Right lobe of liver (tissue), 6 donors: ENCODE results near the gene C1QTNF4. TPM values are rescaled to one million over a fixed set of nuclear protein-coding genes. Genes with fewer than 3 reads are reported as not detected.
"Not testable (repeated sequence)": the region's sequence is repeated elsewhere in the genome, so short reads cannot be mapped to it uniquely, and the experiment has no call there.

Experiments
- ATAC-seq, 4 donors: fragments of 200-7000 bp; cut with Tn5 transposase; one replicate each; pipeline ENCODE4 v1.9.1; 2020; ENCODE audit warnings: mild to moderate bottlenecking in 4 of 4, moderate library complexity in 4 of 4
- DNase-seq, 3 donors: peaks; one replicate each; pipeline ENCODE4 v3.0.0-alpha.2; 2020
- H3K27ac ChIP-seq, 3 donors: fragments of 200-600 bp; one replicate each; pipeline ENCODE4 v1.8.0; 2022
- H3K27me3 ChIP-seq, 2 donors: fragments of 200-600 bp; one replicate each; pipeline ENCODE4 v1.8.0; 2022
- H3K36me3 ChIP-seq, 4 donors: fragments of 200-600 bp; sonication (generic) in 1 of 4; one replicate each; pipeline versions ENCODE4 v1.5.1 to v1.8.0; 2017 to 2022; ENCODE audit warnings: control low read depth in 1 of 4
- H3K4me1 ChIP-seq, 4 donors: fragments of 200-600 bp; sonication (generic) in 1 of 4; one replicate each; pipeline versions ENCODE4 v1.5.1 to v1.8.0; 2017 to 2022; ENCODE audit warnings: control low read depth in 1 of 4
- H3K4me3 ChIP-seq, 3 donors: fragments of 200-600 bp; one replicate each; pipeline ENCODE4 v1.8.0; 2022
- H3K9me3 ChIP-seq, 4 donors: fragments of 200-600 bp; sonication (generic) in 1 of 4; one replicate each; pipeline versions ENCODE4 v1.5.1 to v1.8.0; 2017 to 2022; ENCODE audit warnings: control low read depth in 1 of 4
- POLR2A ChIP-seq: fragments of 450-650 bp; IDR thresholded peaks from one replicate; pipeline ENCODE4 v1.6.1; 2017; ENCODE audit warnings: antibody characterized with exemption, mild to moderate bottlenecking
- WGBS: methylation state at CpG from one replicate; pipeline ENCODE4 v1.1.6; 2018; ENCODE audit warnings: low coverage, low lambda C conversion rate; ENCODE audit not compliant: insufficient coverage; ENCODE audit errors: missing lambda C conversion rate; 5-methylcytosine and 5-hydroxymethylcytosine counted together
- intact Hi-C, 2 donors: fragments of 100-400 bp; cut with DNase I; formaldehyde crosslinking; loops; one replicate each; pipeline versions ENCODE4 v1.11.2 to v1.14.1; 2022
- long read RNA-seq: library from polyadenylated mRNA; unstranded; transcript quantifications from one replicate; pipeline ENCODE4 v2.0.0, GENCODE V29; 2019
- total RNA-seq, 6 experiments: library from RNA; depleted of rRNA in 2 of 6; stranded (reverse); fragments of >200 nt in 2 of 6; fragmentation: NEBNext Ultra II Directional in 3 of 6; extraction: Animal tissue kit (Norgen Biotek cat#: 25700) in 3 of 6; gene quantifications; one replicate each; pipeline versions ENCODE4 v1.1.0 to v1.2.4, GENCODE V29; 2016 to 2023
- TF ChIP-seq, protein P1 (sequence below), 4 donors: fragments of 200-600 bp in 3 of 4; fragments of 450-650 bp in 1 of 4; IDR thresholded peaks; one replicate each; pipeline versions ENCODE4 v1.5.1 to v1.8.0; 2016 to 2022; ENCODE audit warnings: antibody characterized with exemption in 4 of 4, mild to moderate bottlenecking in 2 of 4
- donor health status: DM: no; HTN: yes; CAD: no.
- donor health status: DM: no; HTN: no; CAD: no.
- donor health status: DM: no; HTN: no; CAD: no.
- donor health status: DM: no; HTN: yes; CAD: no.
- donor health status: DM: no; HTN: yes; CAD: no.

C1QTNF4 gene
- total RNA-seq = under 1 TPM in 3 of 6 experiments, not detected in 3; 0.21 to 0.44 (median 0.26) TPM
- long read RNA-seq = 0 reads

- intact Hi-C loops = no loop called here
- ATAC-seq (peak in 1 of 4 donors; percentile 21), DNase-seq (no peak)
- TF ChIP-seq, protein P1, sequence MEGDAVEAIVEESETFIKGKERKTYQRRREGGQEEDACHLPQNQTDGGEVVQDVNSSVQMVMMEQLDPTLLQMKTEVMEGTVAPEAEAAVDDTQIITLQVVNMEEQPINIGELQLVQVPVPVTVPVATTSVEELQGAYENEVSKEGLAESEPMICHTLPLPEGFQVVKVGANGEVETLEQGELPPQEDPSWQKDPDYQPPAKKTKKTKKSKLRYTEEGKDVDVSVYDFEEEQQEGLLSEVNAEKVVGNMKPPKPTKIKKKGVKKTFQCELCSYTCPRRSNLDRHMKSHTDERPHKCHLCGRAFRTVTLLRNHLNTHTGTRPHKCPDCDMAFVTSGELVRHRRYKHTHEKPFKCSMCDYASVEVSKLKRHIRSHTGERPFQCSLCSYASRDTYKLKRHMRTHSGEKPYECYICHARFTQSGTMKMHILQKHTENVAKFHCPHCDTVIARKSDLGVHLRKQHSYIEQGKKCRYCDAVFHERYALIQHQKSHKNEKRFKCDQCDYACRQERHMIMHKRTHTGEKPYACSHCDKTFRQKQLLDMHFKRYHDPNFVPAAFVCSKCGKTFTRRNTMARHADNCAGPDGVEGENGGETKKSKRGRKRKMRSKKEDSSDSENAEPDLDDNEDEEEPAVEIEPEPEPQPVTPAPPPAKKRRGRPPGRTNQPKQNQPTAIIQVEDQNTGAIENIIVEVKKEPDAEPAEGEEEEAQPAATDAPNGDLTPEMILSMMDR (IDR thresholded peaks at IDR 0.05) = no peak
- TF ChIP-seq POLR2A = no peak
- Histone ChIP-seq H3K27me3 (peaks cover 0 to 9% of the 10 kb centered on the region in 2 donors), H3K4me1 (peaks cover 0 to 3% (median 0%) of the 10 kb centered on the region in 4 donors), H3K9me3 (no peaks in the 10 kb centered on the region), H3K36me3 (no peaks in the 10 kb centered on the region), H3K4me3 (no peak within 1 kb of the TSS), H3K27ac (no peak within 1 kb of the TSS)
- WGBS = 11% methylated on average over 19 of the region's 48 CpGs
These were observed at the start of gene C1QTNF4 for GRCh38 chr11:47593934-47594855. Gene C1QTNF4 (minus strand): TSS chr11:47594411. CDS start chr11:47590810, 3,601 bp downstream.

DNA sequence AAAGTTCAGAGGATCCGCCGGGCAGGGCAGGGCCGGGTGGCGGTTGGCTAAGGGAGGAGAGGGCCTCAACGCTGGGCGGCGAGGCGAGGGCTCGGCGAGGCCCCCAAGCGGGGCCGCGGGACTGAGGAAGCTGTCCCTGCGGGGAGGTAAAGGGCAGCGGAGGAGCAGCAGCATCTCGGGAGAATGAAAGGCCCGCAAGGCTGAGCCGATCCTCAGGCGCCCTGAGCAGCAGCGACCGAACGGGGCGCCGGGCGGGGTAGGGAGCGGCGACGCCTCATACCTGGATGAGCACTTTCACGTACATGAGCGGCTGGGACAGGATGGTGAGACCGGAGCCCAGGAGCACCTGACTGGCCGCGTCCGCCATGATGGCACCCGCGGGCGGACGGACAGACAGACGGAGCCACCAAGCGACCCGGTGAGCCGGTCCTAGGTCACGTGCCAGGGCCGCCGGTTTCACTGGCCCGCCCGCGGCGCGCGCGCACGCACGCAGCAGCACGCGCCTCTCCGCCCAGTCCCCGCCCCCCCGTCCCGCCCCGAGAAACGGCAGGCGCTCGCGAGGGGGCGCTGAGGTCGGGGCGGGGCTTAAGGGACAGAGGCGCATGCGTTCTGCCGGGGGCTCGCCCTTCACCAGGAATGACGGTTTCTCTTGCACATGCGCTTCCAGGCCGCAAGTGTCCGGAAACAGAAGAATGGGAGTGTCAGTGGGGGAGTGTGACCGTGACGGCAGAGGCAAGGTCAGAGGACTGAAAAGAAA lies 48.1 kb upstream of the C1QTNF4 start, which contains the start of gene MTCH2:
Gene MTCH2 (minus strand): TSS at position 461 of the 757 bp plus-strand sequence. CDS start 94 bp downstream, at position 367.
- H3K27me3 ChIP-seq = no peaks in the 10 kb centered on the region
- peak within 1 kb of the TSS; percentile 96 to 99 (median 98) for H3K27ac ChIP-seq
- peaks cover 0 to 24% (median 12%) of the 10 kb centered on the region in 4 donors for H3K36me3 ChIP-seq
- peak within 1 kb of the TSS; percentile 83 to 99 (median 98) for H3K4me3 ChIP-seq
- H3K4me1 ChIP-seq = peaks cover 0 to 25% (median 7%) of the 10 kb centered on the region in 4 donors
- ATAC-seq (peak; percentile 92 to 97 (median 93)), DNase-seq (peak; percentile 96 to 97 (median 97))
- intact Hi-C loops = loop anchor here in 1 of 2 donors (10.0 kb wide), 1 partner anchor 123 kb away; the partner anchor contains the start of gene FNBP4
- TF ChIP-seq POLR2A = peak; percentile 90
- TF ChIP-seq, protein P1 (IDR thresholded peaks at IDR 0.05) = peak; percentile 27 to 52 (median 38)
- WGBS = 0% methylated on average over 12 of the region's 78 CpGs
- no peaks in the 10 kb centered on the region for H3K9me3 ChIP-seq

- H3K9me3 ChIP-seq = no peaks in the 10 kb centered on the region
- intact Hi-C loops = loop anchor here in 1 of 2 donors (10.0 kb wide), 1 partner anchor 123 kb away; the partner anchor contains the start of gene FNBP4
- TF ChIP-seq, protein P1 (IDR thresholded peaks at IDR 0.05) = no peak
- TF ChIP-seq POLR2A = no peak
- no peaks in the 10 kb centered on the region for H3K27me3 ChIP-seq
- H3K27ac ChIP-seq = peak overlapping the region; percentile 96 to 99 (median 98)
- H3K4me3 ChIP-seq = peak overlapping the region; percentile 83 to 99 (median 98)
- peaks cover 0 to 30% (median 15%) of the 10 kb centered on the region in 4 donors for H3K36me3 ChIP-seq
- peaks cover 0 to 25% (median 7%) of the 10 kb centered on the region in 4 donors for H3K4me1 ChIP-seq
- 1% methylated on average over 13 of the region's 14 CpGs for WGBS
- no peak for DNase-seq
- ATAC-seq = no peak
These were observed 47.4 kb upstream of the C1QTNF4 start for GRCh38 chr11:47641600-47642098.

DNA sequence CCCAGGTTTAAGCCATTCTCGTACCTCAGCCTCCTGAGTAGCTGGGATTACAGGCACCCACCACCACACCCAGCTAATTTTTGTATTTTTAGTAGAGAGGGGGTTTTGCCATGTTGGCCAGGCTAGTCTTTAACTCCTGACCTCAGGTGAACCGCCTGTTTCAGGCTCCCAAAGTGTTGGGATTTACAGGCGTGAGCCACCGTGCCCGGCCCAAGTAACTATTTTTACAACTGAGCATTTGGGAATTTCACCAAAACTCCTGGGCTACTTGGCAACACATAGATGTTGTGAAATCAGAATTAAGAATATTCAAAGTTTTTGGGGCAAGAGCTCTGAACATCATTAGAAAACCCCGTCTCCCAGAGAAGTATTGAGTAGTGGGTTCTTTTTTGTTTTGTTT lies 46.3 kb upstream of the C1QTNF4 start:
- H3K27me3 ChIP-seq, H3K9me3 ChIP-seq, DNase-seq: not testable (repeated sequence)
- peak overlapping the region in 2 of 3 donors; percentile 98 to 99 for H3K27ac ChIP-seq
- peaks cover 0 to 25% (median 7%) of the 10 kb centered on the region in 4 donors for H3K4me1 ChIP-seq
- WGBS = 21% methylated on average over 6 of the region's 6 CpGs
- intact Hi-C loops = loop anchor here in 1 of 2 donors (10.0 kb wide), 1 partner anchor 124 kb away; the partner anchor contains the start of gene FNBP4
- ATAC-seq = peak in 2 of 4 donors; percentile 1 to 3
- peak overlapping the region; percentile 83 to 99 (median 98) for H3K4me3 ChIP-seq
- peaks cover 0 to 42% (median 21%) of the 10 kb centered on the region in 4 donors for H3K36me3 ChIP-seq

DNA sequence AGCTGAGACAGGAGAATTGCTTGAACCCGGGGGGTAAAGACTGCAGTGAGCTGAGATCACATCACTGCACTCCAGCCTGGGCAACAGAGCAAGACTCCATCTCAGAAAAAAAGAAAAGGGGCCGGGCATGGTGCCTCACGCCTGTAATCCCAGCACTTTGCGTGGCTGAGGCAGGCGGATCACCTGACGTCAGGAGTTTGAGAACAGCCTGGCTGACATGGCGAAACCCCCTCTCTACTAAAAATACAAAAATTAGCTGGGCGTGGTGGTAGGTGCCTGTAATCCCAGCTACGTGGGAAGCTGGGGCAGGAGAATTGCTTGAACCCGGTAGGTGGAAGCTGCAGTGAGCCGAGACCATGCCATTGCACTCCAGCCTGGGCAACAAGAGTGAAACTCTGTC lies 42.1 kb upstream of the C1QTNF4 start:
- DNase-seq, H3K9me3 ChIP-seq, H3K27ac ChIP-seq, H3K27me3 ChIP-seq, H3K4me3 ChIP-seq, ATAC-seq: not testable (repeated sequence)
- H3K36me3 ChIP-seq = peaks cover 0 to 76% (median 39%) of the 10 kb centered on the region in 4 donors
- intact Hi-C loops = loop anchor here in 1 of 2 donors (10.0 kb wide), 1 partner anchor 118 kb away; no protein-coding TSS in a partner anchor
- H3K4me1 ChIP-seq = peaks cover 0 to 14% (median 3%) of the 10 kb centered on the region in 4 donors
- WGBS = 96% methylated on average over 9 of the region's 11 CpGs
